ENCODE data around the gene BCL2L15.
"Not testable (repeated sequence)": the region's sequence is repeated elsewhere in the genome, so short reads cannot be mapped to it uniquely, and the experiment has no call there.

BCL2L15 gene

DNA sequence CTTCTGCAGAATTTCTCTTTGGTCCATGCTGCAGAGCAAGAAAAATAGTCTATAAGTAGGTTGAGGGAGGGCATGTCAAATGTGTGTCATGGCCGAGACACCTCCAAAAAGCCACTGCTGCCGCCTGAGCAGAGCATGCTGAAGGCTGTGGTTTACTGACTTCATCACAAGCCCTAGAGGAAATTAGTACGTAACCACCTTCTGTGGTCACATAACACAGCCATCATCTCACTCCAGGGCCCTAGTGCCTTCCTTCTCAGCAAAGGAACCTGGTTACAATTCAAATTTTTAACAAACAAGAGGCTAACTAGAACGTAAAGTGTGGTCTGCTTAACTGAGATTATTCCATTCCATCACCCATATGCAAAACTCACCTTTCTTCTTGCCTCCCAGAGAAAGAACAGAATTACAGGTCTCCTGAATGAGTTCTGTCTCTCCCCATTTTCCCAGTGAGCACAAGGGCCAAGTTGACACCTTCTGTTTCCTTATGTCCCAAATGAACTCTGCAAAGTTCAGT is 15.7 kb downstream of the BCL2L15 start, which contains the start of gene PTPN22:
PTPN22 (minus strand) TSS at position 116 of the 517 bp plus-strand sequence.
- DNase-seq (ENCODE audit: low spot score), result no peak

GRCh38 chr1:113870778-113871177 is 16.6 kb downstream of the BCL2L15 start:
- DNase-seq (ENCODE audit: low spot score), result no peak

DNA sequence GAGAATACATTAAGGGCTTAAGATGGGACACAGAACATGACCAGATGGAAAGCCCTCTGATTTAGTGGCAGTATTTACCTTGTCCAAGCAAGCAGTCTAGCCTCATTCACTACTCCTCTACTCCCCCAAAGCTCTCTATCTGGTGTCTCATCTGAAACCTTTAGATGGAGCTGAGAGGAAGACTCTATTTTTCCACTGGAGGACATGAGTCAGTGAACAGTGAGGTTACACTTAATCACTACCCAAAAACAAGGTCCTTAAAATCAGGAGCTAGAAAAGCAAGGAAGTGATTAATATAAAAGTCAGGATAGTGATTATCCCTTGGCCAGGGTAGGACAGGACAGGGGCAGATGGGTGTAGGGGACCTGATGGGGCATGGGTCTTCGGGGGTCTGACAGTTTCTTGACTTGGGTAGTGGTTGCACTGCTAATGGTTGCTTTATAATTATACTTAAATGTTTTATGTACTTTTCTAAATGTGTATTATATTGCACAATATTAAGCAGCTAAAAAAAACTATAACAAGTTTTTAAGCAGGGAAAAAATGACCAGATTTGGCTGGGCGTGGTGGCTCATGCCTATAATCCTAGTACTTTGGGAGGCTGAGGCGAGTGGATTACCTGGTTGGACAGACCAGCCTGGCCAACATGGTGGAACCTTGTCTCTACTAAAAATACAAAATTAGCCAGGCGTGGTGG is 18.8 kb downstream of the BCL2L15 start:
- DNase-seq (ENCODE audit: low spot score), result no peak

DNA sequence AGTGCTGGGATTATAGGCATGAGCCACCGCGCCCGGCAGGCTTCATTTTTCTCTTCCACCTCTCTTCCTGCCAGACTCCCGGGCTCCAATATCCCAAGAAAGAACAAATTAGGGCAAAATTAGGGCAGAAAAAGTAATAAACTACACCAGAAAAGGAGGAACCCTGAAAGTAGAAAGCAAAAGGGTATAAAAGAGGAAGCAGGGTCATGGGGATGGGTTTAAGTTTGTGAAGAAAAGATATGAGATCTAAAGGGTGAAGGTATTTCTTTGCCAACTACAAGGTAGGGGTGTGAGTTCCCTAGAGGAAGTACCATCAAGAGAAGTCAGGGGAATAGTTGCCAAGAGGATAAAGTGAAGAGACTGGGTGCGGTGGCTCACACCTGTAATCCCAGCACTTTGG is 25.7 kb downstream of the BCL2L15 start:
- no peak for DNase-seq (ENCODE audit: low spot score)

DNA sequence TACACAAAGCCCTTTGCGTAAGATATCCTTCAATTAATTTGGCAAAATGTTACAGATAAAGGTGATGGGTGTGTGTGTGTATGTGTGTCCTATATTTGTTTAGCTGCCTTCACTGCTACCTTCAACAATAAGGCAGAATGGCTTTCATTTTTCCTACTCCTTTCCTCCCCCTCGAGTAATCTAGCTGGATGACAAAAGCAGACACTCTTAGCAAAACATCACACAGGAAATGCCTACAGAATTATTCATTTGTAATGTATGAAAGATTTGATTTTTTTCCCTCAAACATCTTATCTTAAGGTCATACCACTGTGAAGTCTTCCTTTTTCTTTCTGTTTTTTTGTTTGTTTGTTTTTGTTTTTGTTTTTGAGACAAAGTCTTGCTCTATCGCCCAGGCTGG is 26.5 kb downstream of the BCL2L15 start:
- no peak for DNase-seq (ENCODE audit: low spot score)

DNA sequence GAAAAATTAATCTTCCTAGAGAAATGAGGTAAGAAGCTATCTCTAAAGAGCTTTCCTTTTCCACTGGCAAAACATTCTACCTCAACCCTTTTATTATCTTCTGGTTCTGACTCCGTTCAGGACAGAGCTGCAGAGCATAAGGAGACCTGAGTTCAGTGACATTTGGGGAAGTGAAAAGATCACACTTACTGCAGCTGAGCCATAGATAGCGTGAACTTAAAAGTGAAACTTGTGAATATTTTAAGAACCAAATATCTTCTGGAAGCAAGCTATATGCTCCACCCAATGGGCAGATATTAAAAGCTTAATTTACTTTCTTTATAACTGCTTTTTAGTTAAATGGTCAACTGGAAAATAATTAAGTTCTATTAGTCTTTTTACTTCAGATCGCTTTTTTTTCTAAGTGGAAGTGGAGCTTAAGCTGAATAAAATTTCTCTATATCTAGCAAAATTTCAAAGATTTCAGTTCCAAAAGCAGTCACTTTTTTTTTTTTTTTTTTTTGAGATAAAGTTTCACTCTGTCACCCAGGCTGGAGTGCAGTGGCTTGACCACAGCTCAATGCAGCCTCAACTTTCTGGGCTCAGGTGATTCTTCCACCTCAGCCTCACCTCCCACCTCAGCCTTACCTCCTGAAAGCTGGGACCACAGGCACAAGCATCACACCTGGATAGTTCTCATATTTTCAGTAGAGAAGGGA is 27.8 kb downstream of the BCL2L15 start:
- DNase-seq (ENCODE audit: low spot score), result no peak

DNA sequence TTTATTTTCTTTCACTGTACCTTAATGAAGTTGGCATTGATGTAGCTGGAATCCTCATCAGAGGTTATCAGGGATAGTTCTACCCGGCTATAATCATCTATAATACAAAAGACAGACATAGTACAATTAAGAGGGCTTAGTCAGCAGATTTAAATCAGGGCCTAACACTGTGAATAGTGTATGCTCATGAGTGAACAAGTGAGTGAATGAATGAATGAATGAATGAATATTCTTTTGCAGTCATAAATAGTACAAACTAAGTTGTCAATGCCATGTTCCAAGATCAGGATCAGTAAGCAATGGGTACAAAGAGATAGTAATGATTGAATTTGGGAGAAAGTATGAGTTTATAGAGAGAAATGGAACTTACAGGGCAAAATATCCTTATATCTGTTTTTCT is 28.4 kb downstream of the BCL2L15 start:
- no peak for DNase-seq (ENCODE audit: low spot score)

- no peak for DNase-seq (ENCODE audit: low spot score)
Measured at GRCh38 chr1:113858418-113858817, 29.0 kb downstream of the BCL2L15 start.

- DNase-seq (ENCODE audit: low spot score), result no peak
Measured at GRCh38 chr1:113857776-113858175, 29.6 kb downstream of the BCL2L15 start.

DNA sequence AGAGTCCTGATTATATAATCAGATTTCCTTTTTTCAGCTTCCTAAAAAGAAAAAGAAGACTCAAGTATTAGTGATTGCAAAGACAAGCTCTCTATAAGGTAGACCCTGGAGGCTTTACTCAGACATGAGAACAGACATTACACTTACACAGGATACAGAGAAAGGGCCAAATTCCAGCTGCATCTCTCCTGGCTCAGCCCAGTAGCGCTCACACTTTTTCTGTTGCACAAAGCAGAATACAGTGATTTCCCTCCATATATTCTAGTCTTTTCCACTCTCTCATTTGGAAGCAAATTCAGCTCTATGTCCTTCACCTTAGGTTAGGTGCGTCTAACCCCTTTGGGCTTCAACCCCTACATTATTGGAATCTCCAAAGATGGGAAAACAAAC is 31.0 kb downstream of the BCL2L15 start:
- DNase-seq (ENCODE audit: low spot score), result no peak

- no peak for DNase-seq (ENCODE audit: low spot score)
Measured at GRCh38 chr1:113855630-113856400, 31.6 kb downstream of the BCL2L15 start.

DNA sequence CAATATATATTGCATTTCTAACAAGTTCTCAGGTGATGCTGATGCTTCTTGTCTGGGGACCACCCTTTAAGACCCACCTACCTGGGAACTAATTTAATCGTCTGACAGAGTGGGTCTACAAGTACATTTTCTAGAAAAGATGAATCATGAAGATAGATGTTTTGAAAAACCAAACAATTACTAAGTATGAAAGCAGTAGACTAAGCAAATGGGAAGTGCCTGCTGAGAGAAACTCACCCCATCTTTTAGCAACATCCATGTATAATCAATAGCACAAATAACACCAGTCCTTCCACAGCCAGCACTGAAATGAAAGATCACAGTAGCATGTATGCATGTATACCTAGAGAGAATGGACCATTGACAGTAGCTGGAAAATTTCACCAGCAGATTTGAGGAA is 33.1 kb downstream of the BCL2L15 start:
- no peak for DNase-seq (ENCODE audit: low spot score)

DNA sequence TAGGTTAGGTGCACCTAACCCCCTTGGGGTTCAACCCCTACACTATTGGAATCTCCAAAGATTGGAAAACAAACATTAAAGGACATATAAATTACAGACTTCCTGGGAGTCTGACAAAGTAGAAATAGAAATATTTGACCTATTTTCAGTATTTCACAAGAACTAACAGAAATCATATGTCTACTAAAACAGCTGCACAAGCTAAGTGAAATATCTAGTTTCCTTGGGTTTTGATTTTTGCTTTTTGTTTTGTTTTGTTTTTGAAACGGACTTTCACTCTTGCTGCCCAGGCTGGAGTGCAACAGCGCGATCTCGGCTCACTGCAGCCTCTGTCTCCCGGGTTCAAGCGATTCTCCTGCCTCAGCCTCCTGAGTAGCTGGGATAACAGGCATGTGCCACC is 34.7 kb downstream of the BCL2L15 start:
- not testable (repeated sequence) for DNase-seq (ENCODE audit: low spot score)

DNA sequence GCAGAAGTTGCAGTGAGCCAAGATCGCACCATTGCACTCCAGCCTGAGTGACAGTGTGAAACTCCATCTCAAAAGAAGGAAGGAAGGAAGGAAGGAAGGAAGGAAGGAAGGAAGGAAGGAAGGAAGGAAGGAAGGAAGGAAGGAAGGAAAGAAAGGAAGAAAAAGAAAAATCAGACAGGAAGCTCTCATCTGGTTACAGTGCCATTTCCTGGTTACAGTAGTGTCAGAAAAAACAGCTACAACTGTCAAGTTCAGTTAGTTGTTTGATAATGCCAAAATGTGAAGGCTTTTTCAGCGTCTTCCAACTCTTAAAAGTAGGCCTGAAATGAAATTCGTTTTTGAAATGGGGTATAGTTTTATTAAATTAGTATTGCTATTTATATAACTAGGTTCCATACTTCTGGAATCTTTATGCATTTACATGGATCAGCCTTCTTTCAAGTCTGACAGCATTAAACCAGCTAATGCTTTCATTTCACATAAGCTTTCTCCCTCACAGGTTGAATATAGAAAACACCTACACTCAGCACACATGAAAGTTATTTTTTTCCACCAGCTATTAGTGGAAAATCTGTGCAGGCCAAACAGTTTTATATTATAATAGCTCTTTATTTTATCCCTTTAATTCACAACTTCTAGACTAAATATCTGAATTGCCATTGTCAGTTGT is 37.1 kb downstream of the BCL2L15 start:
- no peak for DNase-seq (ENCODE audit: low spot score)

GRCh38 chr1:113849072-113849471 is 38.3 kb downstream of the BCL2L15 start:
- DNase-seq (ENCODE audit: low spot score), result no peak

DNA sequence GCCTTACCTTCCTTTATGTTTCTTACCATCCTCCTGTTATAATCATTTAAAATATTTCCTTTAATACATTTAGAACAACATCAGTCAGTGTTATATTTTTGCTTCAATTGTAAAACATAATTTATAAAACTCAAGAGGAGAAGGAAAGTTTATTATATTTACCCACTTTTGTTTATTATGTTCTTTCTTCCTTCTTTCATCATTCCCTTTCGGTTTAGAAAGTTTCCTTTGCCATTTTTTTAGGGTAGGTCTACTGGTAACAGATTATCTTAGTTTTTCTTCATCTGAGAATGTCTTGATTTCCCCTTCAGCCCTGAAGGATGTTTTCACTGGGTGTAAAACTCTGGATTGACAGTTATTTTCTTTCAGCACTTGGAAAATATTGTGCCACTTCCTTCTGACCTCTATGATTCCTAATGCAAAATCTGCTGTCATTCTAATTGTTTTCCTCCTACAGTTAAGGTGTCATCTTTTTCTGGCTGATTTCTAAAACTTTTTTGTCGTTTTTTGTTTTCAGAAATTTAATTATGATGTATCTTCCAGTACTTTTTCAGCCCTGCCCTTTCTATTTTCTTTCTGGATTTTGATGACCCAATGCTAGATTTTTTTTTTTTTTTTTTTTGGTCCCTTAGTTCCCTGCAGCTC is 40.9 kb downstream of the BCL2L15 start:
- DNase-seq (ENCODE audit: low spot score), result no peak

DNA sequence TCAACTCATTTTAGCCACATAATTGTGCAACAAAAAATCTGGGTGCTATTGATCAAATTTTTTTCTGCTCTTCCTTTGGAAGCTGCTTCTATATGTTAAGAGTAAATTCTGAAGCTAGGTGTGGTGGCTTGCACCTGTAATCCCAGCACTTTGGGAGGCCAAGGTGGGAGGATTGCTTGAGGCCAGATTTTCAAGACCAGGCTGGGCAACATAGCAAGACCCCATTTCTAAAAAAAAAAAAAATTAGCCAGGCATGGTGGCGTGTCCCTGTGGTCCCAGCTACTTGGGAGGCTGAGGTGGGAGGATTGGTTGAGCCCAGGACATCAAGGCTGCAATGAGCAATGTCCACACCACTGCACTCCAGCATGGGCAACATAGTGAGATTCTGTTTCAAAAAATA is 50.8 kb downstream of the BCL2L15 start:
- no peak for DNase-seq (ENCODE audit: low spot score)

- no peak for DNase-seq (ENCODE audit: low spot score)
Measured at GRCh38 chr1:113835686-113836290, 51.6 kb downstream of the BCL2L15 start.

- no peak for DNase-seq (ENCODE audit: low spot score)
Measured at GRCh38 chr1:113834716-113835115, 52.7 kb downstream of the BCL2L15 start.
